NCI-H2227 (cell line): ENCODE measurements around the gene SYT1.
A peak's percentile ranks its signal among the peaks of the same experiment; 100 is the strongest.

Experiments used
- DNase-seq: peaks from one replicate; lab custom pipeline; 2025; ENCODE audit not compliant: unreplicated experiment; lab: John Stamatoyannopoulos, UW

The SYT1 gene

GRCh38 chr12:78888568-78888967 lies 24.0 kb downstream of the SYT1 start:
- no peak for DNase-seq

GRCh38 chr12:78891646-78892353 lies 27.2 kb downstream of the SYT1 start:
- DNase-seq: no peak

- DNase-seq: no peak
Measured at GRCh38 chr12:78898416-78898815, 33.8 kb downstream of the SYT1 start.

- no peak for DNase-seq
Measured at GRCh38 chr12:78914859-78915331, 50.3 kb downstream of the SYT1 start.

GRCh38 chr12:78916845-78917480 lies 52.4 kb downstream of the SYT1 start:
- DNase-seq: no peak

- no peak for DNase-seq
Measured at GRCh38 chr12:78917513-78917912, 52.9 kb downstream of the SYT1 start.

- no peak for DNase-seq
Measured at GRCh38 chr12:78918268-78918667, 53.7 kb downstream of the SYT1 start.

- no peak for DNase-seq
Measured at GRCh38 chr12:78928200-78929074, 63.9 kb downstream of the SYT1 start.

GRCh38 chr12:78929075-78929418 lies 64.5 kb downstream of the SYT1 start:
- no peak for DNase-seq

- no peak for DNase-seq
Measured at GRCh38 chr12:78931466-78931990, 67.0 kb downstream of the SYT1 start.

GRCh38 chr12:78933014-78933413 lies 68.4 kb downstream of the SYT1 start:
- no peak for DNase-seq

GRCh38 chr12:78938341-78939084 lies 73.9 kb downstream of the SYT1 start:
- no peak for DNase-seq

- no peak for DNase-seq
Measured at GRCh38 chr12:78949532-78949931, 85.0 kb downstream of the SYT1 start.

- DNase-seq: peak; percentile 68
Measured at GRCh38 chr12:78951803-78952551, 87.4 kb downstream of the SYT1 start.

GRCh38 chr12:78952552-78952929 lies 88.0 kb downstream of the SYT1 start:
- no peak for DNase-seq

GRCh38 chr12:78958941-78959340 lies 94.4 kb downstream of the SYT1 start:
- no peak for DNase-seq

GRCh38 chr12:78959556-78959955 lies 95.0 kb downstream of the SYT1 start:
- DNase-seq: no peak

GRCh38 chr12:78961171-78961570 lies 96.6 kb downstream of the SYT1 start:
- no peak for DNase-seq

GRCh38 chr12:78963439-78964227 lies 99.1 kb downstream of the SYT1 start:
- DNase-seq: no peak
